Thyroid gland (tissue), 4 donors: ENCODE measurements around the gene ID4.

Experiments used
- CTCF ChIP-seq, 6 experiments: fragments of 200-600 bp in 3 of 6; fragments of 450-650 bp in 3 of 6; sonication (generic) in 3 of 6; IDR thresholded peaks; one replicate each; pipeline ENCODE4 v1.5.1; 2016 to 2019; ENCODE audit warnings: antibody characterized with exemption in 6 of 6, mild to moderate bottlenecking in 2 of 6, inconsistent platforms in 1 of 6, moderate library complexity in 1 of 6
- POLR2A ChIP-seq, 2 donors: fragments of 450-650 bp; IDR thresholded peaks; one replicate each; pipeline ENCODE4 v1.6.1; 2017; ENCODE audit warnings: antibody characterized with exemption in 2 of 2, mild to moderate bottlenecking in 2 of 2, moderate library complexity in 1 of 2

GRCh38 chr6:19852927-19853326 is 15.8 kb downstream of the ID4 start:
- TF ChIP-seq CTCF (IDR thresholded peaks at IDR 0.05) (no peak), POLR2A (IDR thresholded peaks at IDR 0.05) (no peak)
